NCI-H2107 (cell line): ENCODE data around the gene RIPOR3.
"Not testable (repeated sequence)": the region's sequence is repeated elsewhere in the genome, so short reads cannot be mapped to it uniquely, and the experiment has no call there.

Experiments
- DNase-seq: peaks from one replicate; lab custom pipeline; 2025; lab: John Stamatoyannopoulos, UW

The RIPOR3 gene

GRCh38 chr20:50679753-50680104 is 11.6 kb downstream of the RIPOR3 start:
- DNase-seq, result no peak

- DNase-seq, result no peak
Measured at GRCh38 chr20:50678169-50678898, 13.0 kb downstream of the RIPOR3 start.

DNA sequence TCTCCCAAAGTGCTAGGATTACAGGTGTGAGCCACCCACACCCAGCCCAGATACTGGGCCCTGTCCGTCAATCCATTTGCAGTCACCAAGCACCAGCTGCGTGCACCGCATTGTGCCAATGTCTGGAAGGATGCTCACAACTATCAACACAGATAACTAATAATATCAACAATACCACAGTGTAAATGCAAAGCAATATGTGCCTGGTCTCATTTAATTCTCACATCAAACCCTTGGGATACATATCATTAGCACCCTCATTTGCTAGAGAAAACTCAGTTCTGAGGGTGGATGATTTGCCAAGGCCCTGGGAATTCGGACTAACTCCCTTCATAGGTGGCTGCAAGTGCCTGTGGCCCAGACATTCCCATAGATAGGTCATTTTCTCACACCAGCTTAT is 14.5 kb downstream of the RIPOR3 start:
- DNase-seq, result no peak

- DNase-seq, result not testable (repeated sequence)
Measured at GRCh38 chr20:50676377-50676731, 15.0 kb downstream of the RIPOR3 start.

DNA sequence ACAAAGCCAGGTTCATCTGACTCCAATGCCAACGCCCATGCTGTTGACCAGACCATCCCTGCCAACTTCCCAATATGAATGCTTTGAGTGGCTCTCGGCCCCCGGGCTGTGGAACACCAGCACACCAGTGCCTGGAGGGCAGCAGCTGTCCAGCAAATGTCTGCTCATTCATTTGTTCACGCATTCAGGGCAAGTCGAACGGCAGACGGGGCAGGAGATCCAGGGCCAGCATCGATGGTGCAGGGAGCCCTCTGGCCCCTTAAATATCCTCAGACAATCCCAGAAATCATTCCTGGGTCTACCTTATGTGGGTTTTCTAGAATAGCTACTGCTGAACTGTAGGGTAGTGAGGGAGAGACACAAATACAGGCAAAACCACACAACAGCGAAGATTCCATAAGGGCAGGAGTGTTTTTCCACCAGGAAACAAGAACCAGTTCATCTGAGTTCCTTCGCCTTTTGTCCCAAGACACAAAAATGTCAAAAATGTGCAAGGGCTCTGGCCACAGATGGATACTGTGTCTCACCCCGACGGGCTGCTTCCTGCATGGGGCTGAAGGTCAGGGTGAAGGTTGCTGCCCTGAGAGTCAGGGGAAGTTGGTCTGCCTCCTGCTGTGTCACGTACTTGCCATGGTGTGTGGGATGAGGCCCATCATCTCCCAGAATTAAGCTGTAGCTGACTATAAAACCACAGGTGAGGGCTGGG is 15.5 kb downstream of the RIPOR3 start:
- DNase-seq, result no peak

- no peak for DNase-seq
Measured at GRCh38 chr20:50674138-50674825, 17.1 kb downstream of the RIPOR3 start.

GRCh38 chr20:50673466-50674137 is 17.7 kb downstream of the RIPOR3 start:
- DNase-seq, result no peak

- DNase-seq, result no peak
Measured at GRCh38 chr20:50673146-50673465, 18.2 kb downstream of the RIPOR3 start.

- no peak for DNase-seq
Measured at GRCh38 chr20:50672400-50673145, 18.8 kb downstream of the RIPOR3 start.

- DNase-seq, result no peak
Measured at GRCh38 chr20:50671626-50672025, 19.7 kb downstream of the RIPOR3 start.

DNA sequence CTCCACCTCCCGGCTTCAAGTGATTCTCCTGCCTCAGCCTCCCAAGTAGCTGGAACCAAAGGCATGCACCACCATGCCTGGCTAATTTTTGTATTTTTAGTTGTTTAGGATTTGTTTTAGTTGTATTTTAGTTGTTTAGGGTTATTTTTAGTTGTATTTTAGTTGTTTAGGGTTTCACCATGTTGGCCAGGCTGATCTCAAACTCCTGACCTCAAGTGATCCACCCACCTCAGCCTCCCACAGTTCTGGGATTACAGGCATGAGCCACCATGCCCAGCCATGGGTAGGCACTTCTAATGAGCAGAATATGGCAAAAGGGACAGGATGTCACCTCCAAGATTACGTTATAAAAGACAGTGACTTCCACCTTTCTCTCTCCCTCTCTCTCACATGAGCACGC is 20.3 kb downstream of the RIPOR3 start:
- not testable (repeated sequence) for DNase-seq

DNA sequence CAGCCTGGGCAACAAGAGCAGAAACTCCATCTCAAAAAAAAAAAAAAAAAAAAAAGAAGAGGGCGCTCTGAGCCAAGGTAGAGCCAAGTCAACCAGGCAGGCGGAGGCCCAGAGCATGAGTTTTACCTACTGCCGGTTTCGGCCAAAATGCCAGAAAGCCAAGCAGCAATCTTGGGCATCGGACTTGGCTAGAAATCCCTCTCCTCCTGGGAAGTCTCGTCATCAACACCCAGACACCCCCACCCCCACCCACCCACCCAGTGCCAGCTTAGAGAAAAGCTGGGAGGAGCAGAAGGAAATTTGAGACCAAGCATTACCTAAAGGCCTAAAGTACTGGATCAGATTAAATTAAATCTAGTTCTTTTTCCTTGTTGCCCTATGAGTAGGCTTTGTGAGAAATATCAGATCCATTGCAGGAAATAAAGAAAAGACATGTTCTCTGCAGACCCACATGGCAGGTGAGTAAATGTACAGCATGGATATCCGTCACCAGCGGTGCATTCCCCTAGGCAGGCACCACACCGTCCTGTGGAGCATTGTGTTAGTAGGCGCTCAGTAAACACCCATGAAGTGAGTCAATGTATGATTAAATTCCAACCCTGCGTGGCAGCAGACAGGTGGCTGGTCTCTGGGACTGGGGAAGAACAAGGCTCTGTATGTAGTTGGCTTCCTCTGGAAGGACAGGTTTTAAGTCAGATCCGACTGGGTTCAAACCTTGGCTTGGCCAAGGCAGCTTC is 21.0 kb downstream of the RIPOR3 start:
- DNase-seq, result no peak

- no peak for DNase-seq
Measured at GRCh38 chr20:50668798-50669197, 22.5 kb downstream of the RIPOR3 start.

GRCh38 chr20:50668326-50668725 is 23.0 kb downstream of the RIPOR3 start:
- DNase-seq, result no peak

GRCh38 chr20:50666709-50667298 is 24.5 kb downstream of the RIPOR3 start:
- no peak for DNase-seq

GRCh38 chr20:50664254-50664653 is 27.1 kb downstream of the RIPOR3 start:
- no peak for DNase-seq

- no peak for DNase-seq
Measured at GRCh38 chr20:50663095-50663821, 28.1 kb downstream of the RIPOR3 start.

DNA sequence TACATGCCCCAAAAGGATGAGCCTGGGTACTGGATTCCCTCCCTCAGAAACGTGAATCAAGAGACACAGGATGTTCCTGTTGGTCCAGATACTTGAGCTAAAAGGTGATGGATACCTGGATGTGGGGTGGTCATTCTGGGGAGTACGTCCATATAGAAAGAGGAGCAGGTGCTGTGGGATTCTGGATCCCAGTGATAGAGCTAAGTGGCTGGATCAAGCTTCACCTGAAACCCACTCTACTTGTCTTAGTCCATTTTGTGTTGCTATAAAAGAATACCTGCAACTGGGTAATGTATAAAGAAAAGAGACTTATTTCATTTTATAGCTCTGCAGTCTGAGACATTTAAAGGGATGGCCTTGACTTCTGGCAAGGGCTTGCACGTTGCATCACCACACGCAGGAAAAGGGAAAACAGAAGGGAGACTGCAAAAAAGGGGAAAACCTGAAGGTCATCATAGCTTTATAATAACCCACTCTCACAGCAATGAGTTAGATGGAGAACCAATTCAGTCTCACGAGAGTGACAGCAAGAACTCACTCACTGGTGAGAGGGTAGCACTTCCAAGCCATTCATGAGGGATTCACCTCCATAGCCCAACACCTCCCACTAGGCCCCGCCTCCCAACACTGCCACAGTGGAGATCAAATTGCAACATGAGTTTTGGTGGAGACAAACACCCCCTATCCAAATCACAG is 31.2 kb downstream of the RIPOR3 start:
- DNase-seq, result no peak

- no peak for DNase-seq
Measured at GRCh38 chr20:50658804-50659380, 32.5 kb downstream of the RIPOR3 start.
